ENCODE data around the gene FOXA3.

DNA sequence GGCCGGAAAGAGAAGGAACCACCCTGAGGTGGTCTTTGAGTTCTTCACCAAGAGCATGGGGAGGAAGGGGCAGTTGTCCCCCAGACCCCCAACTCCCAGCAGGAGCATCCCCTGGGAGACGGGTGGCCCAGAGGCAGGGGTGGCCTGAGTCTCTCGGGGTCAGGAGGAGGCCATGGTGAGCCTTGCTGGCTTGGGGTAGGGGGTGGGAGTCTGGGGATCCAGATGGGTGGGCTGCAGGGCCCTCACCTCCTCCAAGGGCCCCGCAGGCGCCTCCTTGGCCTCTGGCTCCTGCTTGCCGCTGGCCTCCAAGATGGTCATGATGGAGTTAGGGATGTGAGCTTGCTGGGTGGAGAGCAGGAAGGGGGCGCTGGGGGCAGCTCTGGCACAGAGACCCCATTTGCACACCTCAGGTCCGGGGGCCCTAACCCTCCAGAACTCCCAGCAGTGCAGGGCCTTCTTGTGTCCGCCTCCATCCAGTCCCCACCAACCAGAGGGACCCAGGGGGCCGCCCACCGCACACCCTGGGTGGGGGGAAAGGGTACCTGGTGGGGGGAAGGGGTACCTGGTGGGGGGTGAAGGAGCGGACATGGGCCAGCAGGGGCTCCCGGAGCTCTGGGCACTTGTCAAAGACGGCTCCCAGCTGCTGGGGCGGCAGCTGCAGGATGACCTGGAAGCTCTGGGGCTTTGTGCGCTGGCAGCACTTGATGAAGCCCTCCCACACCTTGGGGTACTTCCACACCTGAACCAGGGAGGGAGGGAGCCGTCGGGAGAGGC, 47.7 kb upstream of the FOXA3 start:
- TF ChIP-seq, protein P1, sequence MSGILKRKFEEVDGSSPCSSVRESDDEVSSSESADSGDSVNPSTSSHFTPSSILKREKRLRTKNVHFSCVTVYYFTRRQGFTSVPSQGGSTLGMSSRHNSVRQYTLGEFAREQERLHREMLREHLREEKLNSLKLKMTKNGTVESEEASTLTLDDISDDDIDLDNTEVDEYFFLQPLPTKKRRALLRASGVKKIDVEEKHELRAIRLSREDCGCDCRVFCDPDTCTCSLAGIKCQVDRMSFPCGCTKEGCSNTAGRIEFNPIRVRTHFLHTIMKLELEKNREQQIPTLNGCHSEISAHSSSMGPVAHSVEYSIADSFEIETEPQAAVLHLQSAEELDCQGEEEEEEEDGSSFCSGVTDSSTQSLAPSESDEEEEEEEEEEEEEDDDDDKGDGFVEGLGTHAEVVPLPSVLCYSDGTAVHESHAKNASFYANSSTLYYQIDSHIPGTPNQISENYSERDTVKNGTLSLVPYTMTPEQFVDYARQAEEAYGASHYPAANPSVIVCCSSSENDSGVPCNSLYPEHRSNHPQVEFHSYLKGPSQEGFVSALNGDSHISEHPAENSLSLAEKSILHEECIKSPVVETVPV (CRISPR knock-in tag; IDR thresholded peaks at IDR 0.05) = no peak
- TF ChIP-seq ZNF8 (CRISPR knock-in tag; IDR thresholded peaks at IDR 0.05) (no peak), OSR1 (CRISPR knock-in tag; IDR thresholded peaks at IDR 0.05) (no peak), ZFP30 (CRISPR knock-in tag; IDR thresholded peaks at IDR 0.05) (no peak)
